ENCODE measurements around the gene DIS3L2.
"Not testable (repeated sequence)": the region's sequence is repeated elsewhere in the genome, so short reads cannot be mapped to it uniquely, and the experiment has no call there.

DIS3L2 gene

GRCh38 chr2:232075080-232075479, 113.6 kb downstream of the DIS3L2 start:
- DNase-seq: no peak

DNA sequence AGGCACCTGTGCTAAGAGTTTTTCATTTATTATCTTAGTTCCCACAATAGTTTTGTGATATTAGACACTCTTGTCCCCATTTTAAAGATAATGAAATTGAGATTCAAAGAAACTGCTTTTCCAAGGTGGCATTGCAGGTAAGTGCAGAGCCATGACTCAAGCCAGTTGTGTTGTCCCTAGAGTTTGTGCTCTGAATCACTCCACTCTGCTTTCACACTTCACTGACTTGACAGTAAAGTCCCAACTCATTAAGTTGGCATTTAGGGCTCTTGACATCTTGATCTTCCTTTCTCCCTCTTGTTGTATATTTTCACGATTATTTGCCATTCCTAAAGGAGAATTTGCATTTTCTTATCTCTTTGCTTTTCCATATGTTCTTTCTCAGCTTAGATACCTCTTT, 114.3 kb downstream of the DIS3L2 start:
- no peak for DNase-seq

DNA sequence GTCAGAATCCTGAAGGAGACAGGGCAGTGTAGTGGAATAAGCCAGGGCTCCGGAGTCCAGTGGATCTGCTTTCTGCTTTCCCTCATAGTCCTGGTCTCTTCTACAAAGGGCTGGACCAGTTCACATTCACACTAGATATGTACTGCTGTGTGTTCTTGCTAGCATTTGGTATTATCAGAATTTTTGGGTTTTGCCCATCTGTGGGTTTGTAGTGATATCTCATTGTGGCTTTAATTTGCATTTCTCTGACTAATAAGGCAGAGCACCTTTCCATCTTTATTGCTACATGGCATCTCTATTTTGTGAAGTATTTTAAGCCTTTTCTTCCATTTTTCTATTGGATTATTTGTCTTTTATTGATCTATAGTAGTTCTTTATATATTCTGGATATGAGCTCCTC, 114.8 kb downstream of the DIS3L2 start:
- DNase-seq: no peak

- DNase-seq: no peak
These were observed 115.2 kb downstream of the DIS3L2 start for GRCh38 chr2:232076736-232077135.

GRCh38 chr2:232085164-232085563, 123.7 kb downstream of the DIS3L2 start:
- DNase-seq: no peak

GRCh38 chr2:232085826-232086425, 124.4 kb downstream of the DIS3L2 start:
- DNase-seq: no peak

DNA sequence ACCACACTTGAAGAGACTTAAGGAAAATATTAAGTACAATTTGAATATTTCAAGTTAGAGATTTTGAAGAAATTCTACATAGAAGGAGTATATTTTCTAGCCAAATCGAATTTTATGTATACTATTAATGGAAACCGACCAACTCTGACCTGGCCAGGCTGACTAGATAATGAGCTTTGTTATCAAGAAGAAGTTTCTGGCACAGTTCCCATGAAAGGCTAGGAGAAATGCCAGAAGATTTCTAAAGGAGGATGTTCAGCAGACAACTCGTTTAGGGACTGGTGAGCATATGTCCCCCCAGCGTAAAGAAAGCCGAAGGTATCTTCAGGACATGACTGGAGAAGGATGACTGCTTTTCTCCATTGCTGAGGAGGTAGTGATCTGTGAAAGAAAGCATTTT, 127.3 kb downstream of the DIS3L2 start:
- DNase-seq: no peak

- DNase-seq: no peak
These were observed 132.7 kb downstream of the DIS3L2 start for GRCh38 chr2:232094201-232094600.

GRCh38 chr2:232094883-232095282, 133.4 kb downstream of the DIS3L2 start:
- no peak for DNase-seq

DNA sequence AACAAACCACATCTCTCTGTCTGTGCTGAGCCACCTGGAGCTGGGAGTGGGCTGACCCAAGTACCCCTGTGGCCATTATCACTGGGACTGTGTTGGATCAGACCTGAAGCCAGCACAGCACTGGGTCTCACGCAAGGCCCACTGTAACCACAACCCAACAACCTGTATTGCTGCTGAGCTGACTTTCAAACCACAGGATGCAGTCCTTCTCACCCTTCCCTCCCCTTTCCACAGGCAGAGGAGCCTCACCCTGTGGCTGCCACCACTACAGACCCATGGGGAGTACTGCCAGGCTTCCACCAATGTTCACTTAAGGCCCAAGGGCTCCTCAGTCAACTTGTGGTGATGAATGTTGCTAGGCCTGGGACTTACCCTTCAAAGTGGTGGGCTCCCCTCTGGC, 135.7 kb downstream of the DIS3L2 start:
- DNase-seq: no peak

DNA sequence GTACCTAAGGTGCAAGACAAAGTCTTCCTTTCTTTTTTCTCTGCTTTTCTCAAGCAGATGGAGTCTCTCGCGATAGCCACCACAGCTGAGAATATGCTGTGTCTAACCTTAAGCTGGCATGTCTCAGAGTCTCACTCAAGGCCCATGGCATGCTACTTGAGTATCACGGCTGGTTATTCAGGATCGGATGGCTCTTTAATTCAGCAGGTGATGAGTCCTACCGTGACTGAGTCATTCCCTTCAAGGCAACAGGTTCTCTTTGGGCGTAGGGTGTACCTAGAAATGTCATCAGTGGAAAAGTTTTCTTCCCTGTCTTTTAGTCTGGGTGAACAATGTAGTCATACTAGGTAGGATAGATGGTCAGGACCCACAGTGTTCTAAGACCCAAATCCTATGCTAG, 136.2 kb downstream of the DIS3L2 start:
- no peak for DNase-seq

GRCh38 chr2:232102380-232102779, 140.9 kb downstream of the DIS3L2 start:
- no peak for DNase-seq

GRCh38 chr2:232103140-232103737, 141.7 kb downstream of the DIS3L2 start:
- DNase-seq: no peak

GRCh38 chr2:232104076-232104646, 142.6 kb downstream of the DIS3L2 start:
- DNase-seq: no peak

DNA sequence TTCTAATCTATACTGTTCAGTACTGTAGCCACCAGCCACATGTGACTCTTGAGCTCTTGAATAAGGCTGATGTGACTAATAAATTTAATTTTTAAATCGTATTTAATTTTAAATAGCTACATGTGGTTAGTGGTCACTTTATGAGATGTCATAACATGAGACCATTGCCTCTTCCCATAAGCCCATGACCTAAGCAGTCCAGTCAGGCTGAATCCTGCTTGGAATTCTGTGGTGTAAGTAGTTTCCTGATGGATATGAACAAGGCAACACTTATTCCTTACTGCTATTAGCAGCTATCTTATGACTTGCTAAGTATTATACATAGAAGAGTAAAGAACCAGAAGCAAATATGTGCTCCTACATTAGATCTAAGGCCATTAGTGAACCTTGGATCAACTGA, 150.0 kb downstream of the DIS3L2 start:
- DNase-seq: no peak

DNA sequence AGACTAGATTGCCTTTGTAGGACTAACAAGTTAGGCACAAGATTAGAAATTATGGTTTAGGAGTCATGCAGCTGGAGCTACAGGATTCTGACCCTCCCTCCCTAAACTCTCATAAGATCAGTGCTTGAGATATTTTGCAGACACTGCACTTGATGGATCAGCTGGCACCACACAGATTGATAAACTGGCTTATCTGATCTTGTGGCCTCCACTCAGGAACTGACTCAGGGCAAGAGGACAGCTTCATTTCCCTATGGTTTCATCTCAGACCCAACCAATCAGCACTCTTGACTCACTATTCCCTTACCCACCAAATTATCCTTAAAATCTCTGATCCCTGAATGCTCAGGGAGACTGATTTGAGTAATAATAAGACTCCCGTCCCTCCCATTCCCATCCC, 152.3 kb downstream of the DIS3L2 start:
- no peak for DNase-seq

- DNase-seq: not testable (repeated sequence)
These were observed 154.3 kb downstream of the DIS3L2 start for GRCh38 chr2:232115728-232116361.

- no peak for DNase-seq
These were observed 155.3 kb downstream of the DIS3L2 start for GRCh38 chr2:232116852-232117251.

GRCh38 chr2:232117413-232117812, 155.9 kb downstream of the DIS3L2 start:
- no peak for DNase-seq

- no peak for DNase-seq
These were observed 159.4 kb downstream of the DIS3L2 start for GRCh38 chr2:232120911-232121310.

DNA sequence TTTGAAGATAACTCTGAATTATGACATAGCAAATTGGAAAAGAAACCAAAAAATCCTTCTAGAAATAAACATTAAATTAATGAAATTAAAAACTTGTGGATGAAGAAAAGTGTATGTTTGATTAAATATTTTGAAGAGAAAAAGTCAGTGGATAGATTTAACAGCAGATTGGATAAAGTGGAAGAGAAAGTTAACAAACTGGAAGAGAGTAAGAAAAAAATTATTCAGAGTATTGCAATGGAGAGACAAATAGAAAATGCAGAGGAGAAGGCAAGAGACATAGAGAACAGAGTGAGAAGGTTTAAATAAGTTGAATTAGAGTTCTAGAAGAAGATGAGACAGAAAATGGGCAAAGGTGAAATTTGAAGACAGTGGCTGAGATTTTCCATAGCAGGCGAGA, 162.8 kb downstream of the DIS3L2 start:
- DNase-seq: no peak

DNA sequence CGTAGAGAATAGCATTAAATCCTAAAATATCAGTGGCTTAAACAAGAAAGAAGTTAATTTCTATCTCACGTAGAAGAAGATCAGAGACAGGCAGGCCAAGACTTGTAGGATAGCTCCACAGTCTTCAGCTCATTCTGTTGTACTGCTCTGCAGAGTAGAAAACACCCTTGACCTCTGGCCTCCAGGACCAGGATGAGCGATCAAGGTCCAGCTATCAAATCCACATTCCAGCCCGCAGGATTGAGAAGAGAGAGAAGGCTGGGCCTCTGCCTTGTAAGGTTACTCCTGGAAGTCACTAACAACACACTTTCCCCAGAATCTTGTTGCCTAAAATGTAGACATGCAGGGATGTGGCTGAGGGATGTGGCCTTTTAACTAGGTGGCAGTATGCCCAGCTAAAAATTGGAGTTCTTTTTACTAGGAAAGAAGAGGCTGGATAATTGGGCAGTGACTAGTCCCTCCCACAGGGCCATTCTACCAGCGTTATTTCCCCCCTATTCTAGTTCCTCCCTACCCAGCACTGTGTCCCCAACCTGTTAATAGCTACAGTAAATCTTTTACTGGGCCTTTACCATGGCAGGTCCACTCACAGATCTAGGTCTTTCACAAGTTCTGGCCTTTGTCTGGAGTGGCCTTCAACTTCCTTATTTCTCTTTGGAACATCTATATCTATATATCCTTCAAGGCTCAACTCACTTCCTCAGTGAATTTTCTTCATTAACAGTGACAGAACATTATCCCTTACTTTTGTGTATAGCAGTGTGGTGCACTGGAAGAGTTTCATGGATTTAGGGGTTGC, 165.0 kb downstream of the DIS3L2 start:
- no peak for DNase-seq

GRCh38 chr2:232129483-232129882, 168.0 kb downstream of the DIS3L2 start:
- DNase-seq: no peak

Measured in NCI-H1930 (cell line).